HG03378 (cell line): ENCODE measurements around the gene NGEF.
"Not testable (repeated sequence)": the region's sequence is repeated elsewhere in the genome, so short reads cannot be mapped to it uniquely, and the experiment has no call there.

Source experiments
- ATAC-seq: cut with Tn5 transposase; IDR thresholded peaks from one replicate; pipeline ENCODE4 v1.9.1; 2021; ENCODE audit warnings: mild to moderate bottlenecking, moderate library complexity; ENCODE audit not compliant: unreplicated experiment

NGEF gene, protein sequence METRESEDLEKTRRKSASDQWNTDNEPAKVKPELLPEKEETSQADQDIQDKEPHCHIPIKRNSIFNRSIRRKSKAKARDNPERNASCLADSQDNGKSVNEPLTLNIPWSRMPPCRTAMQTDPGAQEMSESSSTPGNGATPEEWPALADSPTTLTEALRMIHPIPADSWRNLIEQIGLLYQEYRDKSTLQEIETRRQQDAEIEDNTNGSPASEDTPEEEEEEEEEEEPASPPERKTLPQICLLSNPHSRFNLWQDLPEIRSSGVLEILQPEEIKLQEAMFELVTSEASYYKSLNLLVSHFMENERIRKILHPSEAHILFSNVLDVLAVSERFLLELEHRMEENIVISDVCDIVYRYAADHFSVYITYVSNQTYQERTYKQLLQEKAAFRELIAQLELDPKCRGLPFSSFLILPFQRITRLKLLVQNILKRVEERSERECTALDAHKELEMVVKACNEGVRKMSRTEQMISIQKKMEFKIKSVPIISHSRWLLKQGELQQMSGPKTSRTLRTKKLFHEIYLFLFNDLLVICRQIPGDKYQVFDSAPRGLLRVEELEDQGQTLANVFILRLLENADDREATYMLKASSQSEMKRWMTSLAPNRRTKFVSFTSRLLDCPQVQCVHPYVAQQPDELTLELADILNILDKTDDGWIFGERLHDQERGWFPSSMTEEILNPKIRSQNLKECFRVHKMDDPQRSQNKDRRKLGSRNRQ

DNA sequence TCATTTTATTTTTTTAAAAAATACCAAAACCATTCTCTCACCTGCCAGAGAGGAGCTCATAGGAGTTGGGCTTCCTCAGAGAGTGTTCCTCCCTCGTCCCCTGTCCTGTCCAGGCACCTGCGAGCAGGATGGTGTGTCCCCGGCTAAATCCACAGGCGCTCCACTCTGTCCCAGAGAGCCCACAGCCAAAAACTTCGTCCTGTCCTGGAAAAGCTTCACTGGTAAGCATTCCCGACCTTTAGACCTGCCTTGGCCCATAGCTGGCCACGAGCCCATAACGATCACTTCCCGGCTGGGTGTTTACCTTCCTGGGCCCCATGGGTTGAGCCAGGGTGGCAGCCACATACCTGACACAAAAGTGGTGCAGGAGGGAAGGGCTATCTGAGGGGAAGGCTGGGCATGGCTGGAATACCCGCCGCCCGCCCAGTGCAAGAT lies at the start of gene NGEF:
Gene NGEF (minus strand): TSS at position 230 of the 435 bp plus-strand sequence. CDS start 38,366 bp downstream, outside the sequence.
- no peak for ATAC-seq

DNA sequence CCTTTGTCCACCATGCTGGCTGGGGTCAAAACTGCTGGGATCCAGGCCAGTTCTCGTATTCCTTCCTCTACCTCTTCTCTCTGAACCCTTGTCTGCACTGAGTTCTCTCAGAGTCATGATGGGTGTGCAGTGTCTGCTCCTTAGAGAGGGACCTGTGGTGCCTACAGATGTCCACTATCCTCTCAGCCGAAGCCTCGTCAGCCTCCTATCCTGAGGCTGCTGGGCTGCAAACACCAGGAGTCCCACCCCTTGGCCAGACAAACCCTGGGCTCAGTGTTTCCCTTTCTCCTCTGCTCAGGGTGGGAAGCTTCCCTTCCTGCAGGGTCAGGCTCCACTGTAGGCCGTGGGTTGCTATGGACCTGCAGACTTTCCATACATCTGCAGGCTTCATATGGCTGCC lies 49.4 kb upstream of the NGEF start:
- ATAC-seq, result no peak

DNA sequence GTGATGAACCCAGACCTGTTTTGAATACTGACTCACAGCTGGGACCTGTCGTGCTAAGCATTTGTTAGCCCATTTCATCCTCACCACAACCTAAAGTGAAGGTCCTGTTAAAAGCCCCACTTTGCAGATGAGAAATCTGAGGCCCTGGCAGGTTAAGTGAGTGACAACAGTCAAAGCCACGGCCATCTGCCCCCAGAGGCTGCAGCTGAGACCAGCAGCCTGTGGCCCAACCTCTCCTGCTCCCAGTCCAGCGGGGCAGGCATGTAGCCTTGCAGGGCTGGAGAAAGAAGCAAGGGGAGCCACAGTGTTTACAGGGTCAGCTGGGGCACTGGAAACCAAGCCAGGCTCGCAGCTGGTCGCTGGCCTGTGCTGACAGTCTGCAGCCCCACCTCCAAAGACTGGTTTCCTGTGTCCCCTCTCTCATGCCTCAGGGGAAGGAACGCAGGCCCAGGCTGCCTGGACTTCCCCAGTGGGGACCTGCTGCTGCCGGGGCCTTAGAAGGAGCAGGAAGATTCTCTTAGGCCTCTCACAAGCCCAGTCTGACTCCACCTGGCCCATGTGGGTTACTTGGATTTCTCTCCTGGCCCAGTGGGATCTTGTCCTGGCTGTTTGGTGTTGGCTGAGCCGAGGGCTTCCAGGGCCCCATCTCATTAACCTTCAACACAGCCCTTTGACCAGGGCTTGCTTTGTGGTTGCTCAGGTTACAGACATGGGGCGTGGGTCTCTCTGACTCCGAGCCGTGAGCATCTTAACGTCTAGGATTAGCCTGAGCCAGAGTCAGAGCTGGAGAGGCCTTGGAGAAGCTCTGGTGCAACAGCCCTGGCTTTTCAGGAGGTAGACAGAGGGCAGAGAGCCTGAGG lies 48.8 kb upstream of the NGEF start:
- ATAC-seq, result no peak

DNA sequence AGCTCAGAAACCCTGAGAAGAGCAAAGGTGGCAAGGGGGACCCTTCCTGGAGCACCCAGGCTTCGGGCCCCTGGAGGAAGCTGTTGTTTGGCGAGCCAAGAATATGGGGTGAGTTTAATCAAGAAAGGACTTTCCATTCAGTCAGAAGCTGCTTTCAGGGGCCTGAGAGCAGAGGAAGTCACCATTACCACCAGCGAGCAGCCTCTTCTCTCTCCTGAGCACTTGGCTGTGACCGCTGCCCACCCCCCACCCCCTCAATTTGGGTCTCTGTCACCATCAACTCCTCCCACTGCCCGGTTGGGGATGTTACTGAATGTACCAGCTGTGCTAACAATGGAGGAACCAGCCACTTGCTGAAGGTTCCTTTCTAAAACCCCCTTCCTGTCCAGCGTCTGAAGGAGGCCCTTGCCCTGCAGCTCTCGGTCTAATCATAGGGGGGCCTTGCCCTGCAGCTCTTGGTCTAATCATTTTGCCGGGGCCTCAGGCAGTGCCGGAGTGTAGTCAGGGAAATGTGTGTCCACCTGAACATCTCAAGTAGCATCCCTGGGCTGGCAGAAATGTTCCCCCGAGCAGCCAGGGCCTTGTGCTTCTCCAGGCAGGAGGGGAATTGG lies 48.0 kb upstream of the NGEF start:
- no peak for ATAC-seq

DNA sequence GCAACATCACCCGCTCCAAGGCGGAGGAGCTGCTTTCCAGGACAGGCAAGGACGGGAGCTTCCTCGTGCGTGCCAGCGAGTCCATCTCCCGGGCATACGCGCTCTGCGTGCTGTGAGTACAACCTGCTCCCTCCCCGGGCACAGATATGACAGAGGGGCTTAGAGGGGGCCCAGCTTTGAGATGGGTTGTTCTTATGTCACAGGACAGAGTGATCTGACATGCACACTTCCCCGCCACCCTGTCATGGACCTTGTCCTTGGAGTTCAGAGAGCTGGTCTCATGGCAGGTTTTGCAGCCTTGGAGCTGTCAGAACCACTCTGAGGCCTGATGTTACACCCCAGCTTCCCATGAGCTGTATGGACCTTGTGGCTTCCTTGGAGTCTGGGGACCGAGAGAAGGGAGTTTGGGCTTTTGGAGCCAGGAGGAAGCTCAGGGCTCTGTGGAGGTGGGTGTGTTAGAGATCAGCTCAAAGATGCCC lies 47.5 kb upstream of the NGEF start:
- no peak for ATAC-seq

DNA sequence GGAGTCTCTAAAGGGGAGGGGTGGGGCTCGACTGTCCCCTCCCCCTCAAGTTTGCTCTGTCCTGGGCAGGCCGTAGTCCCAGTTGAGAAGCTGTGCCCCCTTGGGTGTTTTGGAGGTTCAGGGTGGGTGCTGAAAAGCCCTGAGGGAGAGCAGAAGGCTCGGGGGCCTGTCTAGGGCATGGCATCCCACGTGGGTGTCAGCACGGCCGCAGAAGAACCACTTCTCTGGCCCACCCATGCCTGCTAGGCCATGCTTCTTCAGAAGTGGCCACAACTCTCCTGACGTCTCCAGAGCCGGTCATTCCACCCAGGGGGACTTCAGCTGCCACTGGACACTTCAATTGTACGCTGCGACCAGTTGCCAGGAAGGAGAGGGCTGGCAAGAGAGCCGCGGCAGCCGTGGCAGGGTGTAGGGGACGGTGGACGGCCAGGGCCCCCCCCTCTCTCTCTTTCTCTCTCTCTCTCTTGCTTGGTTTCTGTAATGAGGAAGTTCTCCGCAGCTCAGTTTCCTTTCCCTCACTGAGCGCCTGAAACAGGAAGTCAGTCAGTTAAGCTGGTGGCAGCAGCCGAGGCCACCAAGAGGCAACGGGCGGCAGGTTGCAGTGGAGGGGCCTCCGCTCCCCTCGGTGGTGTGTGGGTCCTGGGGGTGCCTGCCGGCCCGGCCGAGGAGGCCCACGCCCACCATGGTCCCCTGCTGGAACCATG lies 46.9 kb upstream of the NGEF start, which contains the start of gene INPP5D:
Gene INPP5D (plus strand): TSS at position 546 of the 704 bp plus-strand sequence. CDS start 137 bp downstream, at position 683.
- peak; percentile 40 for ATAC-seq

DNA sequence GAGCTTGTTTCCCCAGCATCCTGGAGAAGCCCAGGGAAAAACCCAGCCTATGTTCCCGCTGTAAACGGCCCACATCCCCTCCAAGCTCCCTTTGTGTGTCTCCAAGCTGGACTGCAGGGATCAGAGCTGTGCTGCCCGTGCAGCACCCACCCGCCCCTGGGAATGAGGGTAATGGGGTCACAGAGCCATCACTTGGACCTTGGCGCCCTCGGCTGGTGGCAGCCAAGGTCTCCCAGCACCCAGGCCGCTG lies 46.4 kb upstream of the NGEF start:
- ATAC-seq, result no peak

DNA sequence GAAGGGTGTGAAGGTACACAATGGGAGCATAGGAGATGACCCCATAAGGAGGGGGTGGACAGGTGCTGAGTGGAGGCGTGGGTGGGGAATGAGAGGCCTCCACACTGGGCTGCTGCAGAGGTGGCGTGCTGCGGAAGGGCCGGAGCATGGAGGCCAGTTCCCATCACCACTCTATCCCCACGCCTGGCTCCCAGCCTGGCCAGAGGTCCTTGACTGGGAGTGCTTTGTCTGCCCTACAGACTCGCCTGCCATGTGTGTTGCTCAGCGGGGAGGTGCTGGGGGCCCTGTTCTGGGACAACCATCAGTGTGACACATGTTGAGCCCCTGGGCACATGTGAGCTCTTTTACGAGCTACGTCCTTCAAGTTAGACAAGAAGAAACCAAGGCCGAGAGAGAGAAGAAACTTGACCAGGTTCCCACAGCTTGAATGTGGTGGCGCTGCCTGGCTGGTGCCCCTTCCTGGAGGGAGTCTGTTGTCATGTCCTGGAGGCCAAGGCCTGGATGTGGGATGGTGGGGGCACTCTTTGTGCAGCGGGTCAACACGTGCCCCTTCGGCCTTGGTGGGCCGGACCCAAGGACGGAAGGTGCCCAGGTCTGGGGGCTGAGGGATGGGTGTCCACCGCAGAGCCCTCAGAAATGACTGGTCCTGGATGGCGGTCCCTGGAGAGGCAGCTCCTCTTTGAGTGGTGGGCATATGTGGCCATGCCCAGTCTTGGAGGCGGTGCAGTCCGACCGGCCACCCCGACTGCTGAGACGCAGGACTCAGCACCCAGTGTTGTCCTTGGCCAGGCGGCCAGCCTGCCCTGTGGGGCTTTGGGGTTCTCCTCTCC lies 45.9 kb upstream of the NGEF start:
- ATAC-seq, result no peak

DNA sequence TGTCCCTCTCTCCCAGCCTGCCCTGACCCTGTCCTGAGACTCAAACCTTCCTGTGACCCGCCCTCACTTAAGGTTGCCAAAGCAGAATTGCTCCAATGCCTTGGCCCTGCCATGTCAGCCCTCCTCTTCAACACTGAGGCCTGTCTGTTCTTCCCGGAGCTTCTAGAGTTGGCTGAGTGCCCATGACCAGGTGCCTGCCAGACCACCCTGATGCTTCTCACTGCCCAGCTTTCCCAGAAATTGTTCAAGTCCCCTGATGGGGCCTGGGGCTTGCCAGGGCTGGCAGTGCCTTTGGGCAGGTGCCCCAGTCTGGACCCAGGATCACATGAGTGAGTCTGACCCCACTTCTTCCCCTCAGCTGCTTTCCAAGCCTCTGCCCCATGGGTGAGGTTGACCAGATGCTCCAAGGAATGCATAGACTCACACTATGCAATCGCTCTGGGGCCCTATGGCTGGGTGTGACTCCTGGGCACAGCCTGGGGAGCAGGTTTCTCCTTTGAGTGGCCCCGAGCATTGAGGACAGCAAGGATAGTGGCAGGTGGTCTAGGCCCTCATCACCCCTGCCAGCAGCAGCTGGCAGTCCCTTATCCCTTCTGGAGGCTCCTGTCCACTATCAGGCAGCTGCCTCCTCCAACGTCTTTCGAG lies 44.0 kb upstream of the NGEF start:
- no peak for ATAC-seq

DNA sequence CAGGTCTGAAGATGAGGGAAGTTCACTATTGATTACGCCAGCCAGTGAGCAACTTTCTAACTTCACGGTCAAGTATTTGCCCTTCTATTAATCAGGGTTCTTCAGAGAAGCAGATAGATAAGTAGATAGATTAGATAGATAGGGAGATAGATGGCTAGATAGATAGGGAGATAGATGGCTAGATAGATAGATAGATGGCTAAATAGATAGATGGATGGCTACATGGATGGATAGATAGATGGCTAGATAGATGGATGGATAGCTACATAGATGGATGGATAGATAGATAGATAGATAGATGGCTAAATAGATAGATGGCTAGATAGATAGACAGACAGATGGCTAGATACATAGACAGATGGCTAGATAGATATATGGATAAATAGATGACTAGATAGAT lies 42.3 kb upstream of the NGEF start:
- no peak for ATAC-seq

DNA sequence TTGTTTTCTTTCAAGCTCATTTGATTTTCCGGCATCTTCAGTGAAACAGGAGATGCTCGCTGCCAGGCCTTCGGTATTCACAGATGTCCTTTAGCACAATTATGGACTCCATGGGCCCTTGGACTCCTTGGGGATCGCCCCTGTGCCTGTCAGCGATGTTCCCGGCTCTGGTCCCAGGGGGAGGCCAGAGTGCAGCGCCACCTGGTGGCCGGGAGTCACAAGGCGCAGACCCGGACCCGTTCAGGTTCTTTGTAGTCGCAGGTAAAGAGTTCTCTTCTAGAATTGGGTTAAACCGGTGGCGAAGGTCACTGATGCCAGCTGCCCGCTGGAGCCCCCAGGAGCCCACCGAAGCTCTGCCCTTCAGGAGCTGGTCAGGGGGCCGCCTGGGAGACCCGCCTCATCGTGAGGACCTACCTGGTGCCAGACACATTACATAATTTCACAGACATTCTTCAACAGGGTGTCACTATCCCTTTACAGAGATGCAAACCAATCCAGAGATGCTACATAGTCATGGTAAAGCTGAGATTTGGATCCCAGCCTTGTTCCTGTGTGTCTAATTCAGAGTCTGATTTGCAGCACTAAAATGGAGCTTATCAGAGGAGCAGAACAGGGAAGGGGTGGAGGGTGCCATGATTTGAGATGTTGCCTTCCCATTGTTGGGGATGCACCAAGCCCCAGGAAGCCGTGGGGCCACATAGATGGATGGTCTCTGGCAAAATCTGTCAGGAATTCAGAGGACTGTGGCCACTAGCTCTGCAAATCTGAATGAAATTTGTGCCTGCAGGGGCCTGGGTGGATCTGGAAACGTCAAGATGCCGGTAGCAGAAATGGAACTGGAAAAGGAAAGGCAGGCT lies 41.1 kb upstream of the NGEF start:
- no peak for ATAC-seq

DNA sequence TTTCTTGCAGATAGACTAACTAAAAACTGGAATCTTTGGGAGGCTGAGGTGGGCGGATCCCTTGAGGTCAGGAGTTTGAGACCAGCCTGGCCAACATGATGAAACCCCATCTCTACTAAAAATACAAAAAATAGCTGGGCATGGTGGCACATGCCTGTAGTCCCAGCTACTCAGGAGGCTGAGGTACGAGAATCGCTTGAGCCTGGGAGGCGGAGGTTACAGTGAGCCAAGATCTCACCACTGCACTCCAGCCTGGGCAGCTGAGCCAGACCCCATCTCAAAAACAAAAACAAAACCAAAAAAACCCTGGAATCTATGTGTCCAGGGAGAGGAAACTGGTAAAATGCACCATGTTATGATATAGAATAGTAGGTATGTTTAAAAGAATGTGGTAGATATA lies 39.5 kb upstream of the NGEF start:
- not testable (repeated sequence) for ATAC-seq

DNA sequence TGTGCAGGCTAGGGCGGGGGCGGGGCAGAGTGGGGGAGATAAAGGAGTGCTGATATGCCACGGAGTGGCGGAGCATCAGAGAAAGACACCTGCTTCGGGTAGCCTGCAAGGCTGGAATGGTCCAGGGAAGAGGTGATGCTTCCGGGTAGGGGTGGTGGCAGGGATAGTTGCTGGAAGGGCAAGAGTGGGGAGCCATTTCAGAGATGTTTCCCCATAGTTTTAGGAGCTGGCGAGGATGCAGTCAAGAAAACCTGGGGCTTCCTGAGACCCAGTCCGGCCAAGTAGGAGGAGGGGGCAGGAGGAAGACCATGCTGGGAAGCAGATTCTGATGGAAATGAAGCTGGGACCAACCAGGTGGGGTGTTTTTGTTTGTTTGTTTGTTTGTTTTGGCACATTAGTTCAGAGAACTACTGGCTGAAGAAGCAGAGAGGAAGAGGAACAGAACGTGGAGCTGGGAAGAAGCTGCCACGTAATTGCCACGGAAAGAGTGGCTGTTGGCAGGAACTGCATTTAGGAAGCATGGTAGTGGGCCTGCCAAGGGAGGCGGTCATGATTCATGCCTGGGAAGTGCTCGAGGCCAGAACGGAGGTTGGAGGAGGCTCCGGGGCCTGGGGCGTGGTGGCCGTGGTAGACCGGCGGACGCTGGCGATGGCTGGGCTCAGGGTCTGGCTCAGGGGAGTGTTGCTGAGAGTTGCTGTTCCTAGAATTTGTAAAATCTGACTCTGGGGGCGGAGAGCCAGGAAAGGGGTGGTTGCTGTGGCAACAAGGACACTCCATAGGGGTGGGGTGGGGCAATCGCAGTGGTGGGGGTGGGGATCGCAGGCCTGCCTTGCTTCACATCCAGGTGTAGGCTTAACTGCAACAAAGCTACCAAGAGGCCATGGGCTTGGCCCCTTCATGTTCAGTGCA lies 38.4 kb upstream of the NGEF start:
- ATAC-seq, result no peak

DNA sequence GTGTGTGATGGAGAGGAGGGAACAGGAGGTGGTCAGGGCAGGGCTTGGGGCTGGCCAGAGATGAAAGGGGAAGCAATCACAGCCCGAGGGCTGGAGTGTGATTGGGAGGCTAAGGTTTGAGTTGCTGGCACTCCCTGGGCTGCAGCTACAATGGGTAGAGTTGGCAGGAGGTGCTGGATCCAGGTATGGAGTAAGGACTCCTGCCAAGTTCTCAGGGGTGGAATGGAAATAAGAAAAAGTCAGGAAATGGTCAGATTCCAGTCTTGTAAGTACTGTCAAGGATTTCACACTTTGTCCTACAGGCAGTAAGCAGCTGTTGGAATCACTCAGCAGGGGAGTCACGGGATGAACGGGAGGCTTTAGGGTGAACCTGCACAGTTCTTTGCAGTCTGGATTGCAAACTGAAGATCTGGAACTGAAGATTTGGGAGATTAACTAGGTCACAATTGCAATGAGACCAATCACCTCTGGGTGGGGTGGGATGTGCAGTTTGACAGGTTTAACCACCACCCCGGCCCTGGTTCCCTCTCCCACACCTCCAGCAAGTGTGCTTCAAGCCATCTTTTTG lies 36.2 kb upstream of the NGEF start:
- no peak for ATAC-seq

DNA sequence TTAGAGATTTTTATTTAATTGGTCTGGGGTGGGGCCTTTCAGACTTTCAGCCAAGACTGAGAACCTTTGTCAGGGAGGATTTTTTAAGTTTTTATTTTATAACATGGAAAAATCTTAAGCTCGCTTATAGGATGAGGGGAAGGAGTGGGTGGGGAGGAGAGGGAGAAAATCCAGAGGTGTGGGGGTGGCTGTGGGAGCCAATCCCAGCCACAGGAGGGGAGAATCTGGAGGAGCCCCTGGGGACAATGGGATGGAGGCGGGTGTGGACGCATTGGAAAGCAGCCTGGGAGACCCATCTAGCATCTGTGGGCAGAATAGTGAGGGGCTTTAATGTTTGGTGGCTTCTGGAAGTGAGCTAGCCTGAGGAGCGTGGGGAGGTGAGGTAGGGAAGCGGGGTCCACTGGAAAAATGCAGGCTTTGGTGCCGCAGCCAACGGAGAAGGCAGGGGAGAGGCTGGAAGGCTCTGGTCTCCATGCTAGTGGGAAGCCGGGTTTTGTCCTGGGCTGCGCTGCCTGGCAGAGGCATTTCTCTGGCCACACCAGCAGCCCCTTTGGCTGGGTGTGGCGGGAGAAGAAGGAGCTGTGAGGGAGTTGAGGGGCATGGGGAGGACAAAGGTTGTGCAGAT lies 35.6 kb upstream of the NGEF start:
- no peak for ATAC-seq

DNA sequence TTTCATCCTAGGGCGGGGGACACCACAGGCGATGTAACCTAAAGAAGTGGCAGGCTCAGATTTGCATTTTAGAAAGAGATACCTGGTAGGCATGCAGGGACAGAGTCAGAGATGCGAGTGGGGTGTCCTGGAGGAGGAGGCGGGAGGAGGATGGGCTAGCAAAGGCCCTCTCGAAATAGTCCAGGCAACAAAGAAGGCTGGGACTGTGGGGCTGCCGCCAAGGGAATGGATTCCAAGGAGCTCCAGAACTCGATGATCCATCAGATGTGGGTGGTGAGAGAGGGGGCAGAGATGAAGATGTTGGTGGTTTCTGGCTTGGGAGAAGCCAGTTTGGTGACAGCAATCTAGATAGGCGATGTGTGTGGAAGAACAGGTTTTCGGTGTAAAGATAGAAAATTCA lies 34.6 kb upstream of the NGEF start:
- ATAC-seq, result no peak
